Measurements from ENCODE around the gene LPP.

The LPP gene

DNA sequence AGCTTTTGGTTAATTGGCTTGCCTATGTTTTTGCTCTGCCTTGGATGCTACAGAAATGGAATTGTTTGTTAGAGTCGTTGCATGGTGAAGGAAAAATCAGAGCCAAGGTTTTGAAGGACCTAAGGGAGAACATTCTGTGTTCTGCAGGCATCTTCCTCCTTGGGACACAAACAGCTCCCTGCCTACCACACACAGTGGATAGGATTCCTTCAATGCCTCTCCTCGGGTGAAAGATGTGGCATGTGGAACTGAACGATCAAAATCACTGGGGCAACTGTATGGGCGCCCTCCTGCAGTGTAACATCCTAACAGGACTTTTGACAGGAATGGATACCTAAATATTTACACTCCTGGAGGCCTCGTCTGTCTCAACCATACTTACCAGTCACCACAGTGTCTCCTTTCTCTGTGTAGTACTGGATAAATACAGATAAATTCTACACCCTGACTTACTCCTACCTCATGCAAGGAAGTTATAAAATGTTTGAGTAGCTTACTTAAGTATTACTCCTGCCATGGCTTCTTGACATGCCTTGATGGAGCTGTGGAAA is 100.6 kb downstream of the LPP start:
- DNase-seq (ENCODE audit: low read depth), result no peak

- no peak for DNase-seq (ENCODE audit: low read depth)
Observed at GRCh38 chr3:188255190-188255589, 101.2 kb downstream of the LPP start.

DNA sequence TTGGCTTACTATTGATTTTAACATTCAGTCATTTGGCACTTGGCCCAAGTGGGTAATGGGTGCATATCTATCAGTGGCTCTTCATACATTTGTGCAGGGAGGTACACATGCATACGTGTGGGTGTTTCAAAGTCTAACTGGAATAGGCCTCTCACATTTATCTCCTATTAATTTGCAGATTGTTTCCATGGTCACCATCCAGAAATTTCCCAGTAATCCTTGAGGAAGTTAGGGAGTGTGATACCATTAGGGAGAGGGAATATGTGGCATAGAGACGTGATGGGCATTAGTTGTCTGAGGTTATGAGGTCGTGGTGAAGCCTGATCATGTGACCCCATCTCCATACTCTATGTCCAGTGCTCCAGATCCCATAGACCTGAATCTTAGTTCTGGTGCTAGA is 102.8 kb downstream of the LPP start:
- no peak for DNase-seq (ENCODE audit: low read depth)

DNA sequence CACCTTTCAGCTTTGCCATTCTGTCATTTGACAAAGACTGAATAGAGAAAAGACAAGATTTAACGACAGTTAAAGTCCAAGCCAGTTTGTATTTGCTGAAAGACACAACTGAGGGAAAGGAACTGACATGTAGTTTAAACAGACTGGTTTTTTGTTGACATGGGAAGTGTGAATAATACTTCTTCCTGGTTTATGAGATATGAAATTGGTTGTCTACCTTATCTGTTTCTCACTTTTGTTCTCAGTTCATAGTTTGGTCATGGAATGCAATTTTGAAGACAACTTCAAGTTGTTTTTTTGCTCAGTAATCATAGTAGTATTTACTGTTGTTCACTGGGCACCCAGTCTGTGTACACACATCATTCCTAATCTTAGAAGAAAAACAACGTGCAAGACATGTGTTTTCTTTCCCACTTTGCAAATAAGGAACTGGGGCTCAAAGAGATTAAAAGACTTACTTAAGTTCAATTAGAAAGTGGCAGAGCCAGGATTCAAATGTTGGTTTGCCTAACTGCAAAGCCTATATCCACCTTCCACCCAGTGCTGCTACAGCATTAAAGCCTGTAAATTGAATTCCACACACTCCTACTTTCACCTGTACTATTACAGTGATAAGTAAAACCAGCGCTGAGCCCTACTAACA is 103.5 kb downstream of the LPP start:
- DNase-seq (ENCODE audit: low read depth), result no peak

GRCh38 chr3:188259191-188259590 is 105.2 kb downstream of the LPP start:
- no peak for DNase-seq (ENCODE audit: low read depth)

- no peak for DNase-seq (ENCODE audit: low read depth)
Observed at GRCh38 chr3:188259596-188259995, 105.6 kb downstream of the LPP start.

GRCh38 chr3:188261011-188261410 is 107.1 kb downstream of the LPP start:
- no peak for DNase-seq (ENCODE audit: low read depth)

DNA sequence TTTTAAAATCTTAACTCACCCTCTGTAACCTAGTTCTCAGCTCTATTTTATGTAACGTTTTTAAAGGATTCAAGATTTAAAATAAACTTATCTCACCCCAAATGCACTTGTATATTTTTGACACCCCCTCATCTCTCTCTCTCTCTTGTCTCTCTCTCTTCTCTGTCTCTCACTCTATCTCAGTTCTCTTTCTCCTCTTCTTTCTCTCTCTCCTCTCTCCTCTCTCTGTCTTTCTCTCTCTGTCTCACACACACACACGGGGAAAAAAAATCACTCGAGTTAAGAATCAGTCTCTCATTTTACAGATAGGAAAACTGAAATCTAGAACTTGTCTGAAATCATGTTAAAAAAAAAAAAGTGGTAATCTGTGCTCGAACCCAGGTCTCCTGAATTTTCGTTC is 108.5 kb downstream of the LPP start:
- no peak for DNase-seq (ENCODE audit: low read depth)

DNA sequence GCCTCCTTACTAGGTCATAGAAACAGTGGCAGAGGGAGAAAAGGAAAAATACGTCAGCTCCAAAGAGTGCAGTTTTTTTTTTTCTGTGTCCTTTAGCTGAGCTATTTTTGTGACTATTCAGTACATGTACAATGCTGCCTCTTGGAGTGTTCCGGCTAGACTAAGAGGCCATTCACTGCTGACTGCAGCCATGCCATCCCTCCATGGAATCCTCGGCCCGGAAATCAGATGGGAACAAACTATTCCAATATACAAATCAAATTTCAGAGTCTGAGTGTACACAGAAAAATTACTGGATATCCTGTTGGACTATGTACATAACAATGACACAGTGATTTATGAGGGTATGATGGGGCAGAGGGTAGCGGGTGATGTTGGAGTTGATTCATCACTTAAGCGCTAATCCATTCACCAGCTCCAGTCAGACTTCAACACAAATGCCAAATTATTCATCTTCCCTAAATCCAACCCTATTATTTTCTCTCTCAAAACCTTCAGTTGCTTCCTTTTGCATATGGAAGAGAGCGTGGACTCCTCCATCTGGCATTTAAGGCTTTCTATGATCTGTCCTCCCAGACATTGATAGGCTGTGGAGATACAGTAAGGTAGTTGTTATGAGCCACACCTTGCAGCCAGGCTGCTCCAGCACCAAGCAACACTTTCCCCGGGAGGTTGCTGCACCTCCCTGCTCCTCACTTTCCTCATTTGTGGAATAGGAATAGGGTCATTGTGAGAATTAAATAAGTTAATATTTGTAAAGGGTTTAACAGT is 109.1 kb downstream of the LPP start:
- DNase-seq (ENCODE audit: low read depth), result no peak

DNA sequence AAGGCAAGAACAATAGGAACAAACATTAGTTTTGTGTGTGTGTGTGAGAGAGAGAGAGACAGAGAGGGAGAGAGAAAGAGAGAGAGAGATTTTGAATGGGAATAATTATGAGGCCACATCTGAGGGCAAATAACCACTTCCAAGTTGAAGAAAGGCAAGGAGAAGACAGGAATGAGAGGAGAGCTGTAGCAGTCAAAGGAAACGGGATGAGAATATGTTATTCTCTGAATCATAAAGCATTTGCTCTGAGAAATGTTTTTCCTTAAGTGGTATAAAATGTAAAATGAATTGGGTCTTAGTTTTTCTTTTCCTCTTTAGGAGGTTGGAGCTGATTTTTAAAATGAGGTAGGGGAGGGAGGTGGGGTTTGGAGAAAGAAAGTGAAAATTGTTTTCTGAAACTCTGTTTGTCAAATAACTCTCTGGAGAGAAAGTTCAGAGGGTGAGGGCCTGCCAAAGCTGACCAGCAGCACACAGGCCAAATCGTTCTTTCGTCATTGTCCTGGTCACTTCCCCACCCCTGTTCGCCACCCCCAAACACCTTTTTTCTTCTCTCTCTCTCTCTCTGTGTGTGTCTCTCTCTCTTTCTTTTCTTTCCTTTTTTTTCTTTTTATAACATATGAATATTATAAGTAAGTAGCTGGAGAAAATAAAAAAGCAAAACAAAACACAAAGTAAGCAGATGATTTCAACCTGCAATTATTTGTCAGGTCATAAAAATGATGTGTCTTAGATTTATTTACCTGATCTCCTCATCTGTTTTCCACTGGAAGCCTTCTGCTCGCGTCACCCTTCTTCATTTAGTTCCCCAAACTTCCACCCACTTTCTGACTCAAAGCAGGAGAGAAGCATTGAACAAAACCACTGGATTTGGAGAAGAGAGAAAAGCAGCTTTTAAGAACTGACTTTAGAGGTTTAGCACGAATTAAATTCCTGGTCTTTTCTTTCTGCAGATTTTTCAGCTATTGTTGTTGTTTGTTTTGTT is 110.6 kb downstream of the LPP start:
- no peak for DNase-seq (ENCODE audit: low read depth)

GRCh38 chr3:188266562-188267274 is 112.8 kb downstream of the LPP start:
- no peak for DNase-seq (ENCODE audit: low read depth)

DNA sequence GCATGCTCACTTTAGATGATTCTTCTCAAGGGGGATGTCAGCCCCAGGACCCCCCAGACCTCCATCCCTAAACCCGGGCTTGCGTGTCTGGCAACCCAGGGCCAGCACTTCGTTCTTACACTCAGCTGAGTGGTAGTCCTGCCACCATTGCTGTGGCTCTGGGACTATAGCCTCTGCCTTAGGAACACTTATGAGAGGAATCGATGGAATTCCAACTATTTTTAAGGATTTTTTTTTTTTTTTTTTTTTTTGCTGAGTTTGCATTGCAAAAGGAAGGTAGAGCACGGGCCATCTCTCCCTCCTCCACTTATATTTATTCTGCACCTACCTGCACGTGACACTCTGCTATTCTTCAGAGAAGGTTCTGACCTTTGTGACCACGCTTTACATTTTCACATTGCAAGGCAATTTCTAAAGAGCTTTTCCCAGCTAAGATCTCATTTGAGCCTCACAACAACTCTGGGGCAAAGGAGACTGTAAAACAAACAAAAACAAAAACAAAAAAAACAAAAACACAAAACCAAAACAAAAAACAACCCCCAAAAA is 113.9 kb downstream of the LPP start:
- no peak for DNase-seq (ENCODE audit: low read depth)

GRCh38 chr3:188268336-188268735 is 114.4 kb downstream of the LPP start:
- no peak for DNase-seq (ENCODE audit: low read depth)

GRCh38 chr3:188269040-188269439 is 115.1 kb downstream of the LPP start:
- DNase-seq (ENCODE audit: low read depth), result no peak

GRCh38 chr3:188270423-188270972 is 116.5 kb downstream of the LPP start:
- no peak for DNase-seq (ENCODE audit: low read depth)

DNA sequence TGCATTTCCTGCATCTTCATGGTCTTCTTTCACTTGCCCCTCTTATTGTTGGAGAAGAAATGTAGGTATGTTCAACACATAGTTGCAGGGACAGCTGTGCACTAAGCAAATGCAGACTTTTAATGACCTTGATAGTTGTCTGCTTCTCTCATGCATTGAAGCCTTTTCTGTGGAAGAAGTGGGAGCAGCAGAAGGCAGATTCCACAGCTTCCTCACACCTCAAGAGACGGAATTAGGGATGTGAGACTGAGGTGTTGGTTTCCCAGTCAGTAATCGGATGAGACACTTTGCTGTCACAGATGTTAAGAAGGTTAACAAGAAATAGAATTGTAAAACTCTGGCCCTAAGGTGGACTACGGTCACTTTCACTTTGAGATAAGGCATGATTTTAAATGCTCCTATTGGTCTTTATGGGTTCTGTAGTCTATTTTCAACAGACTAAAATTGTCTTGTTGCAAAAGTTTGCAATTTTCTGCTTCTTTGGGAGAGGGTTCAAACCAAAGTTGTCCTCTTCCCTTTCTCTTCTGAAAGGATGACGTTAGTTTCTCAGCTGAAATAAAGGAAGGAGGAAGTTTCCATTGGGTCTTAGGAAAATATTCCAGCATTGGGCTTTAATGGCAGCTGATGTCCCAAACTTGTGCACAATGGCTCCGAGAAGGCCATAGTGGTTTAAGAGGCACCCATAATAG is 117.4 kb downstream of the LPP start:
- no peak for DNase-seq (ENCODE audit: low read depth)

DNA sequence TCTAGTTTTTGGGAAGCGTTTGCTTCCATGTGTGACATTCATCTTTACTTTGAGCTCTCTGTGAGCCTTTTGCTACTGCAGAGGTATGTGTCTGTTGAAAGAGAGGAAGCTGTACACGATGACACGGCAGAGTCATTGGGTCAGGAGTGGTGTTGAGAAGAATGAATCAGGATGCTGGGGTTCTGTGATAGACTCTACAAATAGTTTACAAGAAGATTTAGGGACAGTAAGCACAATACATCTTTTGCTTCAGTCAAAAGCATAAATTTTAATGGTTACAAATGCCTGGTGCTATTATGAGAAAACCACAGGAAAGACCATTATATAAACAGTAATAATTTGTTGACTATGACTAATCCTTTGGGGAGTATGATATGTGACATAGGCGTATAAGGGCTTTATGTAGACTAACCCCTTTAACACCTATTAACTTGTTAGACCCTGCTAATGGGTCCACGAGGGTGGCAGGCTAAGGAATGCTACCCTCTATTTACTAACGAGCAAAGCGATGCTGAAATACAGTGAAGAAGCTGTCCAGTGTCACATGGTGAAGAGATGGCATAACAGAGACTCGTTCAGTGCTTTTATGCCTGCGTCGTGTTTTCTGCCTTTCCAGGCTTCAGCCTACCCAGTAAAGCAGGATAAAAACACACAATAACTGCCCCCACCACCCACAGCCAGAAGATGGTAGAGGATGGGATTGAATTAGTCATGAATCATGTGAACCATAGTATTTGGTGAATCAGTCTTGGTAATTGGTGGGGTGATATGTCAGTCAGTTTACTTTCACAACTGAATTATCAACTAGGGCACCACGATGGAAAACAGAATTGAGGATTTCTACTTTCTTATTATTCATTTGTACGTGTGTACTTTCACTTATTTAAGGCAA is 118.8 kb downstream of the LPP start:
- no peak for DNase-seq (ENCODE audit: low read depth)

GRCh38 chr3:188274249-188274915 is 120.4 kb downstream of the LPP start:
- DNase-seq (ENCODE audit: low read depth), result no peak

DNA sequence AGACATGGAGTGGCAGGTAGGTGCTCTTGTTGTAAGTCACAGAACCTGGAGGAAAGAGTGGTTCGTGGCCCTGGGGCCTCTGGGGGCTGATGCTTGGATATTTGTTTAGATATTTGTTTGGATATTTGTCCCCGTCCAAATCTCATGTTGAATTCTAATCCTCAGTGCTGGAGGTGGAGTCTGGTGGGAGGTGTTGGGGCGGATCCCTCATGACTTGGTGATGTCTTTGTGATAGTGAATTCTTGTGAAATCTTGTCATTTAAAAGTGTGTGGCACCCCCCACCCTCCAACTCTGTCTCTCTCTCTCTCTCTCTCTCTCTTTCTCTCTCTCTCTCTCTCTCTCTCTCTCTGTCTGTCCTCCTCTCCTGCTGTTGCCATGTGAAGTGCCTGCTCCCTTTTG is 122.4 kb downstream of the LPP start:
- DNase-seq (ENCODE audit: low read depth), result no peak

Measured in activated gamma-delta T cell treated with anti-CD3 and anti-CD28 coated beads, Interleukin-2, amount 50 U/mL, for 16 hours (primary cell).